Prostate gland (tissue), 2 donors: ENCODE measurements around the gene TPST1.

Experiments used
- POLR2AphosphoS5 ChIP-seq: sonication (generic); formaldehyde crosslinking; IDR thresholded peaks from one replicate; pipeline ENCODE4 v1.6.1; 2017; ENCODE audit warnings: antibody characterized with exemption
- TF ChIP-seq, protein P1 (sequence below), 4 experiments: fragments of 200-600 bp in 2 of 4; fragments of 450-650 bp in 2 of 4; sonication (generic) in 2 of 4; IDR thresholded peaks; 1 replicate in 3 of 4; 2 replicates in 1 of 4; pipeline ENCODE4 v1.5.1; 2016 to 2019; ENCODE audit warnings: antibody characterized with exemption in 4 of 4, mild to moderate bottlenecking in 2 of 4, moderate library complexity in 2 of 4

- TF ChIP-seq POLR2AphosphoS5 = no peak
- TF ChIP-seq, protein P1, sequence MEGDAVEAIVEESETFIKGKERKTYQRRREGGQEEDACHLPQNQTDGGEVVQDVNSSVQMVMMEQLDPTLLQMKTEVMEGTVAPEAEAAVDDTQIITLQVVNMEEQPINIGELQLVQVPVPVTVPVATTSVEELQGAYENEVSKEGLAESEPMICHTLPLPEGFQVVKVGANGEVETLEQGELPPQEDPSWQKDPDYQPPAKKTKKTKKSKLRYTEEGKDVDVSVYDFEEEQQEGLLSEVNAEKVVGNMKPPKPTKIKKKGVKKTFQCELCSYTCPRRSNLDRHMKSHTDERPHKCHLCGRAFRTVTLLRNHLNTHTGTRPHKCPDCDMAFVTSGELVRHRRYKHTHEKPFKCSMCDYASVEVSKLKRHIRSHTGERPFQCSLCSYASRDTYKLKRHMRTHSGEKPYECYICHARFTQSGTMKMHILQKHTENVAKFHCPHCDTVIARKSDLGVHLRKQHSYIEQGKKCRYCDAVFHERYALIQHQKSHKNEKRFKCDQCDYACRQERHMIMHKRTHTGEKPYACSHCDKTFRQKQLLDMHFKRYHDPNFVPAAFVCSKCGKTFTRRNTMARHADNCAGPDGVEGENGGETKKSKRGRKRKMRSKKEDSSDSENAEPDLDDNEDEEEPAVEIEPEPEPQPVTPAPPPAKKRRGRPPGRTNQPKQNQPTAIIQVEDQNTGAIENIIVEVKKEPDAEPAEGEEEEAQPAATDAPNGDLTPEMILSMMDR (IDR thresholded peaks at IDR 0.05) = no peak
Observed at GRCh38 chr7:66304536-66304935, 99.4 kb downstream of the TPST1 start.
